IMR-90 (cell line): Measurements from ENCODE around the gene AHDC1. TPM values are rescaled to one million over a fixed set of nuclear protein-coding genes. Genes with fewer than 3 reads are reported as not detected.

Source experiments
- ATAC-seq: fragments of 200-7000 bp; cut with Tn5 transposase; 2 replicates; pipeline ENCODE4 v1.9.1; 2020; ENCODE audit warnings: low read depth, mild to moderate bottlenecking, moderate library complexity
- BruUV-seq: library from RNA; stranded (reverse); fragments of 400-500 nt; replicated peaks from 2 replicates; lab custom pipeline; 2021; lab: Mats Ljungman, UMichigan
- CTCF ChIA-PET: fragments of 300-600 bp; formaldehyde crosslinking; extraction: SDS; loops from one replicate; lab custom pipeline; 2021; ENCODE audit warnings: antibody characterized with exemption; lab: Yijun Ruan, JAX
- POLR2A ChIA-PET: fragments of 300-600 bp; sonication (Branson Sonifier 250); formaldehyde crosslinking; loops from one replicate; lab custom pipeline; 2022; ENCODE audit warnings: antibody characterized with exemption; ENCODE audit not compliant: unreplicated experiment; lab: Charles Lee
- DNase-seq: peaks from one replicate; pipeline ENCODE4 v3.0.0; 2013
- H2AFZ ChIP-seq: replicated peaks from 2 replicates; pipeline ENCODE3; 2013; ENCODE audit warnings: low read length, mild to moderate bottlenecking; ENCODE audit not compliant: poor library complexity
- H2AK5ac ChIP-seq: 2 replicates; pipeline ENCODE4 v1.6.1; 2013; ENCODE audit warnings: low read depth, low read length, inconsistent platforms
- H2AK9ac ChIP-seq: replicated peaks from 2 replicates; pipeline ENCODE3; 2013; ENCODE audit warnings: mild to moderate bottlenecking, low read depth, low read length, moderate library complexity; ENCODE audit not compliant: poor library complexity
- H2BK120ac ChIP-seq: 2 replicates; pipeline ENCODE4 v1.6.1; 2013; ENCODE audit warnings: low read depth, low read length, inconsistent platforms
- H2BK15ac ChIP-seq: 3 replicates; pipeline ENCODE4 v1.6.1; 2013; ENCODE audit warnings: low read depth, low read length, inconsistent platforms
- H2BK20ac ChIP-seq: 2 replicates; pipeline ENCODE4 v1.6.1; 2013; ENCODE audit warnings: low read depth, mild to moderate bottlenecking, inconsistent platforms, low read length, moderate library complexity
- H2BK5ac ChIP-seq: 2 replicates; pipeline ENCODE4 v1.6.1; 2013; ENCODE audit warnings: mild to moderate bottlenecking, low read depth, low read length, inconsistent platforms; ENCODE audit not compliant: poor library complexity, severe bottlenecking
- H3K14ac ChIP-seq: replicated peaks from 2 replicates; pipeline ENCODE4 v1.6.1; 2013; ENCODE audit warnings: low read depth, low read length, inconsistent platforms
- H3K18ac ChIP-seq: 2 replicates; pipeline ENCODE4 v1.6.1; 2013; ENCODE audit warnings: low read depth, low read length, control low read depth
- H3K23ac ChIP-seq: 2 replicates; pipeline ENCODE4 v1.6.1; 2013; ENCODE audit warnings: low read depth, low read length, inconsistent platforms
- H3K27ac ChIP-seq: 2 replicates; pipeline ENCODE4 v1.5.1; 2013; ENCODE audit warnings: mild to moderate bottlenecking, control low read depth, low read length; ENCODE audit not compliant: insufficient read depth
- H3K27me3 ChIP-seq: 2 replicates; pipeline ENCODE4 v1.6.1; 2013; ENCODE audit warnings: low read length; ENCODE audit not compliant: control insufficient read depth, insufficient read depth
- H3K36me3 ChIP-seq: 2 replicates; pipeline ENCODE4 v1.6.1; 2013; ENCODE audit warnings: low read length, mixed read lengths; ENCODE audit not compliant: control insufficient read depth, insufficient read depth
- H3K4ac ChIP-seq: 2 replicates; pipeline ENCODE4 v1.6.1; 2013; ENCODE audit warnings: low read depth, low read length, inconsistent platforms
- H3K4me1 ChIP-seq: 2 replicates; pipeline ENCODE4 v1.6.1; 2013; ENCODE audit warnings: low read length, mixed read lengths; ENCODE audit not compliant: control insufficient read depth, insufficient read depth
- H3K4me2 ChIP-seq: 2 replicates; pipeline ENCODE4 v1.6.1; 2013; ENCODE audit warnings: low read depth, mild to moderate bottlenecking, control low read depth, low read length, moderate library complexity
- H3K4me3 ChIP-seq: 2 replicates; pipeline ENCODE4 v1.5.1; 2013; ENCODE audit warnings: low read depth, mild to moderate bottlenecking, control low read depth, low read length, moderate library complexity; ENCODE audit not compliant: insufficient read depth
- H3K56ac ChIP-seq: 2 replicates; pipeline ENCODE4 v1.6.1; 2013; ENCODE audit warnings: low read length, inconsistent platforms; ENCODE audit not compliant: insufficient read depth; ENCODE audit errors: extremely low read depth
- H3K79me1 ChIP-seq, 2 experiments: 2 replicates each; pipeline ENCODE4 v1.6.1; 2013; ENCODE audit warnings: low read length in 2 of 2, inconsistent platforms in 1 of 2, low read depth in 1 of 2
- H3K9ac ChIP-seq: 2 replicates; pipeline ENCODE4 v1.6.1; 2013; ENCODE audit warnings: low read depth, low read length, control low read depth
- H3K9me1 ChIP-seq: 2 replicates; pipeline ENCODE4 v1.6.1; 2013; ENCODE audit warnings: low read length, inconsistent platforms; ENCODE audit not compliant: insufficient read depth
- H3K9me3 ChIP-seq: 2 replicates; pipeline ENCODE4 v1.6.1; 2013; ENCODE audit warnings: low read length; ENCODE audit not compliant: control insufficient read depth, insufficient read depth
- H4K20me1 ChIP-seq: 2 replicates; pipeline ENCODE4 v1.6.1; 2013; ENCODE audit warnings: low read length, inconsistent platforms; ENCODE audit not compliant: insufficient read depth
- H4K5ac ChIP-seq: 2 replicates; pipeline ENCODE4 v1.6.1; 2013; ENCODE audit warnings: mild to moderate bottlenecking, low read depth, low read length, control low read depth
- H4K8ac ChIP-seq, 2 experiments: 2 replicates each; pipeline ENCODE4 v1.6.1; 2013; ENCODE audit warnings: low read depth in 2 of 2, low read length in 2 of 2, control low read depth in 1 of 2, inconsistent platforms in 1 of 2
- H4K91ac ChIP-seq: 2 replicates; pipeline ENCODE4 v1.6.1; 2013; ENCODE audit warnings: low read depth, low read length, inconsistent platforms; ENCODE audit not compliant: insufficient read depth
- BHLHE40 ChIP-seq: fragments of 150-350 bp; IDR thresholded peaks from 2 replicates; pipeline ENCODE4 v1.6.1; 2016; ENCODE audit warnings: mild to moderate bottlenecking, low read depth, low read length
- CEBPB ChIP-seq: IDR thresholded peaks from 2 replicates; pipeline ENCODE4 v1.6.1; 2012; ENCODE audit warnings: low read depth, low read length, improper control_type of control experiment
- CHD1 ChIP-seq: IDR thresholded peaks from 2 replicates; pipeline ENCODE4 v1.6.1; 2012; ENCODE audit warnings: low read depth, low read length, improper control_type of control experiment
- ELK1 ChIP-seq: fragments of 150-350 bp; IDR thresholded peaks from 2 replicates; pipeline ENCODE4 v1.6.1; 2016; ENCODE audit warnings: low read depth, mild to moderate bottlenecking, low read length, moderate library complexity, borderline replicate concordance
- FOS ChIP-seq: fragments of 150-350 bp; IDR thresholded peaks from 2 replicates; pipeline ENCODE4 v1.6.1; 2016; ENCODE audit warnings: low read depth, low read length
- MAZ ChIP-seq: IDR thresholded peaks from 2 replicates; pipeline ENCODE4 v1.6.1; 2012; ENCODE audit warnings: low read depth, mild to moderate bottlenecking, low read length, improper control_type of control experiment, moderate library complexity, borderline replicate concordance
- MXI1 ChIP-seq: IDR thresholded peaks from 2 replicates; pipeline ENCODE4 v1.6.1; 2012; ENCODE audit warnings: low read depth, mild to moderate bottlenecking, low read length, moderate library complexity, borderline replicate concordance
- NFE2L2 ChIP-seq: fragments of 150-350 bp; IDR thresholded peaks from 2 replicates; pipeline ENCODE4 v1.6.1; 2016; ENCODE audit warnings: low read depth, mild to moderate bottlenecking, low read length
- POLR2A ChIP-seq: IDR thresholded peaks from 2 replicates; pipeline ENCODE4 v1.6.1; 2012; ENCODE audit warnings: mild to moderate bottlenecking, low read depth, low read length
- RCOR1 ChIP-seq: IDR thresholded peaks from 2 replicates; pipeline ENCODE4 v1.6.1; 2012; ENCODE audit warnings: mild to moderate bottlenecking, low read length, improper control_type of control experiment; ENCODE audit not compliant: insufficient replicate concordance
- RFX5 ChIP-seq: IDR thresholded peaks from 2 replicates; pipeline ENCODE4 v1.8.0; 2012; ENCODE audit warnings: low read depth, mild to moderate bottlenecking, low read length, moderate library complexity
- SMC3 ChIP-seq: fragments of 150-350 bp; IDR thresholded peaks from 2 replicates; pipeline ENCODE4 v1.6.1; 2016; ENCODE audit warnings: low read depth, mild to moderate bottlenecking, antibody characterized with exemption, low read length, moderate library complexity
- USF2 ChIP-seq: fragments of 150-350 bp; IDR thresholded peaks from 2 replicates; pipeline ENCODE4 v1.6.1; 2017; ENCODE audit warnings: mild to moderate bottlenecking, antibody characterized with exemption, low read length, low read depth
- WGBS, 2 experiments: methylation state at CpG; one replicate each; pipeline versions ENCODE4 v1.1.5 to v1.1.7; 2013; ENCODE audit warnings: missing lambda C conversion rate in 2 of 2; ENCODE audit not compliant: insufficient read length in 1 of 2; ENCODE audit errors: extremely low coverage in 2 of 2; 5-methylcytosine and 5-hydroxymethylcytosine counted together
- dilution Hi-C: fragments of 300-500 bp; cut with HindIII; formaldehyde crosslinking; loops from one replicate; pipeline ENCODE4 v1.14.3; 2018; ENCODE audit warnings: low sequenced_read_pairs; ENCODE audit not compliant: unreplicated experiment
- in situ Hi-C: fragments of 300-500 bp; cut with MboI; formaldehyde crosslinking; loops from 3 replicates; pipeline ENCODE4 v1.14.3; 2019; ENCODE audit warnings: low sequenced_read_pairs, inconsistent platforms, mixed read lengths
- intact Hi-C: fragments of 100-400 bp; cut with micrococcal nuclease; formaldehyde crosslinking; loops from 2 replicates; pipeline ENCODE4 v1.10.0; 2022
- polyA plus RNA-seq, 3 experiments: library from polyadenylated mRNA; depleted of rRNA; stranded (reverse); fragments of >200 nt; gene quantifications; 2 replicates each; pipeline ENCODE4 v1.2.3, GENCODE V29; 2012; ENCODE audit warnings: low replicate concordance in 1 of 3
- total RNA-seq: library from RNA; depleted of rRNA; stranded (reverse); fragments of >200 nt; gene quantifications from 2 replicates; pipeline ENCODE4 v1.2.3, GENCODE V29; 2012
- TF ChIP-seq, protein P1 (sequence below): conservative IDR thresholded peaks from 2 replicates; pipeline ENCODE4 v1.5.1; 2012; ENCODE audit warnings: mild to moderate bottlenecking, low read depth, low read length, improper control_type of control experiment

The AHDC1 gene
- total and polyA plus RNA-seq, 2 of the 4 experiments (the other 2 are of a cell fraction), result 2.0 to 11.6 TPM

DNA sequence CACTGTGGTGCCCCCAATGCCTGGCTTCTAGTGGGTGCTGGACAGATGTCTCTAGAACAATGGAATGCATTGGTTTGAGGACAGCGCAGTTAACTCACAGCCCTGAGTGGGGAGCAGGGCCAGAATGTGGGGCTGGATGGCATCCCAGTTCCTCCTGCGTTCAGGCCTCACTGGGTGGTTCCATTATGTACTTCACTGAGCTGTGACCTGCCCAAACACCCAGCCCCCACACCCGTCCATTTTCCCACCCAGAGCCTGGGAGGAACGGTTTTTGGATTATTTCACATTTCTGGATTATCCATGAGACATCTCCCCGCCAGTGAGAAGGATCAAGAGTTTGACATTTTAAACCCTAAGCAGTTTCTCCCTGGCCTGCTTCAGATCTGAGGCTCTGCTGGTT is 58.7 kb downstream of the AHDC1 start:
- H3K4ac ChIP-seq, result peak overlapping the region; percentile 9; the same call in 1 of the 2 replicates
- no peak overlapping the region for H2AK9ac ChIP-seq
- H4K5ac ChIP-seq, result no peak overlapping the region
- BruUV-seq, result no TSS peak
- H4K91ac ChIP-seq, result no peak overlapping the region
- no peaks in the 10 kb centered on the region for H3K9me3 ChIP-seq
- peak; percentile 38; the same call in 1 of the 2 replicates for ATAC-seq
- dilution Hi-C loops, result no loop called here
- peak overlapping the region in 1 of 2 experiments; percentile 6; a peak in 1 of 4 replicates for H4K8ac ChIP-seq
- peaks cover 47% of the 10 kb centered on the region for H3K36me3 ChIP-seq
- peak; percentile 41 for DNase-seq
- H3K27ac ChIP-seq, result peak overlapping the region; percentile 26; the same call in 1 of the 2 replicates
- no peak overlapping the region for H2BK120ac ChIP-seq
- peaks cover 9% of the 10 kb centered on the region; the same call in 1 of the 2 replicates for H4K20me1 ChIP-seq
- no peak overlapping the region for H3K9ac ChIP-seq
- H2AK5ac ChIP-seq, result peak overlapping the region; percentile 7; the same call in 1 of the 2 replicates
- H3K14ac ChIP-seq, result no peak overlapping the region
- peaks cover 10 to 59% of the 10 kb centered on the region in 2 experiments for H3K79me1 ChIP-seq
- 0 out of 2 replicates have a peak overlapping the region, but pooled peaks have one; percentile 49 for H3K18ac ChIP-seq
- TF ChIP-seq FOS, result no peak
- TF ChIP-seq NFE2L2, result no peak
- TF ChIP-seq RFX5, result no peak
- no peak for TF ChIP-seq USF2
- no peak for TF ChIP-seq CHD1
- no peak; the same call in 1 of the 2 replicates for TF ChIP-seq MAZ
- no peak for TF ChIP-seq POLR2A
- no peak for TF ChIP-seq RCOR1
- TF ChIP-seq SMC3, result no peak
- TF ChIP-seq, protein P1, sequence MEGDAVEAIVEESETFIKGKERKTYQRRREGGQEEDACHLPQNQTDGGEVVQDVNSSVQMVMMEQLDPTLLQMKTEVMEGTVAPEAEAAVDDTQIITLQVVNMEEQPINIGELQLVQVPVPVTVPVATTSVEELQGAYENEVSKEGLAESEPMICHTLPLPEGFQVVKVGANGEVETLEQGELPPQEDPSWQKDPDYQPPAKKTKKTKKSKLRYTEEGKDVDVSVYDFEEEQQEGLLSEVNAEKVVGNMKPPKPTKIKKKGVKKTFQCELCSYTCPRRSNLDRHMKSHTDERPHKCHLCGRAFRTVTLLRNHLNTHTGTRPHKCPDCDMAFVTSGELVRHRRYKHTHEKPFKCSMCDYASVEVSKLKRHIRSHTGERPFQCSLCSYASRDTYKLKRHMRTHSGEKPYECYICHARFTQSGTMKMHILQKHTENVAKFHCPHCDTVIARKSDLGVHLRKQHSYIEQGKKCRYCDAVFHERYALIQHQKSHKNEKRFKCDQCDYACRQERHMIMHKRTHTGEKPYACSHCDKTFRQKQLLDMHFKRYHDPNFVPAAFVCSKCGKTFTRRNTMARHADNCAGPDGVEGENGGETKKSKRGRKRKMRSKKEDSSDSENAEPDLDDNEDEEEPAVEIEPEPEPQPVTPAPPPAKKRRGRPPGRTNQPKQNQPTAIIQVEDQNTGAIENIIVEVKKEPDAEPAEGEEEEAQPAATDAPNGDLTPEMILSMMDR, result no peak
- TF ChIP-seq BHLHE40, result no peak
- TF ChIP-seq CEBPB, result no peak
- no peak for TF ChIP-seq MXI1
- TF ChIP-seq ELK1, result no peak
- peak overlapping the region; percentile 7 for H2BK5ac ChIP-seq
- H3K23ac ChIP-seq, result no peak overlapping the region
- in situ Hi-C loops, result no loop called here
- H2BK20ac ChIP-seq, result no peak overlapping the region
- 50% methylated on average over 1 of the region's 5 CpGs; no CpG with 5 or more reads in 1 of the 2 experiments for WGBS, 2 experiments
- CTCF ChIA-PET, result interaction anchor here (0.5 to 0.7 kb wide), 2 partner anchors 62 to 439 kb away, joined by 5 read pairs; no protein-coding TSS in a partner anchor
- H3K4me3 ChIP-seq, result no peak overlapping the region
- POLR2A ChIA-PET, result no interaction called here
- no peak overlapping the region for H3K56ac ChIP-seq
- peaks cover 31% of the 10 kb centered on the region for H3K9me1 ChIP-seq
- no peak overlapping the region for H2BK15ac ChIP-seq
- intact Hi-C loops, result no loop called here
- peak overlapping the region; percentile 16; the same call in 1 of the 2 replicates for H3K4me2 ChIP-seq
- H2AFZ ChIP-seq, result no peak overlapping the region
- H3K27me3 ChIP-seq, result no peaks in the 10 kb centered on the region
- peaks cover 33% of the 10 kb centered on the region for H3K4me1 ChIP-seq
